8988T (cell line): ENCODE data around the gene C17orf50.

Source experiments
- DNase-seq: peaks from one replicate; pipeline ENCODE4 v3.0.0; 2011

C17orf50 gene

GRCh38 chr17:35791681-35792350, 31.1 kb downstream of the C17orf50 start:
- no peak for DNase-seq

GRCh38 chr17:35793257-35793656, 32.6 kb downstream of the C17orf50 start:
- no peak for DNase-seq

GRCh38 chr17:35795007-35795870, 34.6 kb downstream of the C17orf50 start, which contains the start of gene MMP28:
Gene MMP28, minus strand, starts transcription at chr17:35795641. Its CDS starts 264 bp downstream, at chr17:35795377.
- DNase-seq, result no peak

- DNase-seq, result no peak
Observed at GRCh38 chr17:35795871-35796265, 35.2 kb downstream of the C17orf50 start.

GRCh38 chr17:35796942-35797341, 36.3 kb downstream of the C17orf50 start:
- DNase-seq, result no peak

GRCh38 chr17:35797370-35797769, 36.7 kb downstream of the C17orf50 start:
- no peak for DNase-seq

- DNase-seq, result no peak
Observed at GRCh38 chr17:35797918-35798317, 37.2 kb downstream of the C17orf50 start.

GRCh38 chr17:35799942-35800341, 39.3 kb downstream of the C17orf50 start:
- no peak for DNase-seq

- no peak for DNase-seq
Observed at GRCh38 chr17:35801583-35802224, 41.0 kb downstream of the C17orf50 start.

GRCh38 chr17:35804658-35805192, 44.0 kb downstream of the C17orf50 start:
- peak; percentile 68 for DNase-seq

GRCh38 chr17:35807371-35808144, 46.9 kb downstream of the C17orf50 start:
- no peak for DNase-seq

GRCh38 chr17:35808240-35808961, 47.7 kb downstream of the C17orf50 start:
- DNase-seq, result no peak

GRCh38 chr17:35808962-35809854, 48.5 kb downstream of the C17orf50 start, which contains the start of gene TAF15:
Gene TAF15, plus strand, starts transcription at chr17:35809484. Its CDS starts 86 bp downstream, at chr17:35809570.
- DNase-seq, result peak; percentile 49

- no peak for DNase-seq
Observed at GRCh38 chr17:35809855-35810461, 49.3 kb downstream of the C17orf50 start.

GRCh38 chr17:35811759-35812158, 51.1 kb downstream of the C17orf50 start:
- no peak for DNase-seq

- no peak for DNase-seq
Observed at GRCh38 chr17:35812456-35812855, 51.8 kb downstream of the C17orf50 start.
